Measurements from ENCODE around the gene MAPRE3.

The MAPRE3 gene

DNA sequence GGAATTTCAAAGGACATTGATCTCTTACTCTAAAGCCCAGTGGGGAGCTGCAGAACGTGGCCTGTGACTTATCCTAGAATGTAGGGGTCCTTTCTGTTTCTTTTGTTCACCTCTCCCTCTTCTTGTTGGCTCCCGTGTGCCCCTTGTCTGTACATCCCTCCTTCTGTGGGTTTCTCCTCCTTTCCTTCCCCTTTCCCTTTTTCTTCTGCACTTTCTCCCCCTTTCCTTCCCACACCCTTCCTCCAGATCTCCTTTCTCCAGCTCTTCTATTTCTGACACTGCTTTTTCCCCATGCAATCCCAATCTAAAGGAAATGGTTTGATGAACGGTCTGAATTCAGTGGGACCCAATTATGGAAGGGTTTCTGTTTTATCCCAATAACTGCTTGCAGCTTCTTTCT lies 35.5 kb upstream of the MAPRE3 start:
- H3K9me3 ChIP-seq (ENCODE audit: control insufficient read depth, insufficient read depth, low read length) = no peaks in the 10 kb centered on the region
- H3K36me3 ChIP-seq (ENCODE audit: control insufficient read depth, insufficient read depth, low read length) = no peaks in the 10 kb centered on the region
- no peak overlapping the region for H3K27ac ChIP-seq (ENCODE audit: low read length)
- peaks cover 2% of the 10 kb centered on the region; the same call in 1 of the 2 replicates for H3K4me1 ChIP-seq (ENCODE audit: control insufficient read depth, insufficient read depth, low read length)
- DNase-seq (ENCODE audit: low read depth, low spot score) = no peak
- no peak overlapping the region for H3K4me3 ChIP-seq (ENCODE audit: low read length)
- no CpG with 5 or more reads among the region's 3 CpGs for WGBS (ENCODE audit: insufficient coverage, insufficient read length)
- no peaks in the 10 kb centered on the region for H3K27me3 ChIP-seq (ENCODE audit: control insufficient read depth, insufficient read depth, low read length)

- no peak for DNase-seq (ENCODE audit: low read depth, low spot score)
- H3K9me3 ChIP-seq (ENCODE audit: control insufficient read depth, insufficient read depth, low read length) = no peaks in the 10 kb centered on the region
- H3K4me3 ChIP-seq (ENCODE audit: low read length) = no peak overlapping the region
- WGBS (ENCODE audit: insufficient coverage, insufficient read length) = no CpG with 5 or more reads among the region's 5 CpGs
- no peak overlapping the region for H3K27ac ChIP-seq (ENCODE audit: low read length)
- H3K4me1 ChIP-seq (ENCODE audit: control insufficient read depth, insufficient read depth, low read length) = peaks cover 2% of the 10 kb centered on the region; the same call in 1 of the 2 replicates
- H3K27me3 ChIP-seq (ENCODE audit: control insufficient read depth, insufficient read depth, low read length) = no peaks in the 10 kb centered on the region
- H3K36me3 ChIP-seq (ENCODE audit: control insufficient read depth, insufficient read depth, low read length) = no peaks in the 10 kb centered on the region
Observed at GRCh38 chr2:26936855-26937254, 33.6 kb upstream of the MAPRE3 start.

DNA sequence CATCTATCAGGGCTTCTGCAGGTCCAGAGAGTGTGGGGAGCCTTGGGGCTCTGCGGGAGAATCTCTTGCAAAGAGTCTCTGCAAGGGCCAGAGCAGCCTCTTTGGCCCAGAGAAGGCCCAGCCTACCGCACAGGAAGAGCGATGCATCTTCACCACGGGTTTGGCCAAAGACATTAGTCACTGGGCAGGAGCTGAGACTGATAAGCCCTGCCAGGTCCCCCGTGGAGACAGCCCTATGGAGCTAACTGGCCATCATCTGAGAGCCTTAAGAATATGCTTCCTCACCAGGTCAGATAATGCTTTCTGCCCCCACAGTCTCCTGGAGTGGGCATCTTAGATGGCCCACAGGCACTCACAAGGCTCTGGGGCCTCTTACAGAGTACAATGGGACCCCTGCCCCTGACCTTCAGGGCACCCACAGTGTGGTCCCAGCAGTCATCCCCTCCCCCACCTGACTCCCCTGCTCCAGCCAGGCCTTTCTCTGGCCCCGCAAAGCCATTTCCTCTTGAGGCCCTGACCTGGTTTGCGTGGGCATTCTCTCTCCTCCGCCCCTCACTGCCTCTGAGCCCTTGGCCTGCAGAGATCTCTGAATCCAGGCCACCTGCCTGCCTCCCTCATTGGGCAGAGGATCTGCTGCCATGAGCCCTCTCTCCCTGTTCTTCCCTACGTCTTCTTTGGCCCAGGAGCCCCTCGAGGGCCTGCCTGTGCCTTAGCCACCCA lies 31.9 kb upstream of the MAPRE3 start:
- no peak for DNase-seq (ENCODE audit: low read depth, low spot score)
- no peak overlapping the region for H3K4me3 ChIP-seq (ENCODE audit: low read length)
- no peaks in the 10 kb centered on the region for H3K36me3 ChIP-seq (ENCODE audit: control insufficient read depth, insufficient read depth, low read length)
- H3K27ac ChIP-seq (ENCODE audit: low read length) = no peak overlapping the region
- WGBS (ENCODE audit: insufficient coverage, insufficient read length) = no CpG with 5 or more reads among the region's 10 CpGs
- H3K9me3 ChIP-seq (ENCODE audit: control insufficient read depth, insufficient read depth, low read length) = no peaks in the 10 kb centered on the region
- no peaks in the 10 kb centered on the region; the same call in 1 of the 2 replicates for H3K27me3 ChIP-seq (ENCODE audit: control insufficient read depth, insufficient read depth, low read length)
- peaks cover 4% of the 10 kb centered on the region for H3K4me1 ChIP-seq (ENCODE audit: control insufficient read depth, insufficient read depth, low read length)

DNA sequence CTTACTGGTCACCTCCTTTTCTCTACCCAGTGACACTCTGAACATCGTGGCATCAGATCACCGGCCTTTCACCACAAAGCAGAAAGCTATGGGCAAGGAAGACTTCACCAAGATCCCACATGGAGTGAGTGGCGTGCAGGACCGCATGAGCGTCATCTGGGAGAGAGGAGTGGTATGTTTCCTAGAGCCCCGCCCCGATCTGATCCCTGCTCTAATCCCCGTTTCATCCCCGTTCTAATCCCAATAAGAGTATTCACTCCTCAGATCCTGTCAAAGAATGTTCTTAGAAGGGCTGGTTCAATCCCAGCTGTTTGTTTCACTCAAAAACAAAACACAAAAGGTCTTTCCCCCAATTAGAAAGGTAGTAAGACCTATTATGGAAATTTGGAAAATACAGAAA lies 30.4 kb upstream of the MAPRE3 start:
- peaks cover 4% of the 10 kb centered on the region for H3K4me1 ChIP-seq (ENCODE audit: control insufficient read depth, insufficient read depth, low read length)
- no peak for DNase-seq (ENCODE audit: low read depth, low spot score)
- H3K27me3 ChIP-seq (ENCODE audit: control insufficient read depth, insufficient read depth, low read length) = no peaks in the 10 kb centered on the region; the same call in 1 of the 2 replicates
- H3K36me3 ChIP-seq (ENCODE audit: control insufficient read depth, insufficient read depth, low read length) = no peaks in the 10 kb centered on the region
- H3K4me3 ChIP-seq (ENCODE audit: low read length) = no peak overlapping the region
- no peak overlapping the region for H3K27ac ChIP-seq (ENCODE audit: low read length)
- no peaks in the 10 kb centered on the region for H3K9me3 ChIP-seq (ENCODE audit: control insufficient read depth, insufficient read depth, low read length)
- WGBS (ENCODE audit: insufficient coverage, insufficient read length) = no CpG with 5 or more reads among the region's 9 CpGs

- WGBS (ENCODE audit: insufficient coverage, insufficient read length) = no CpG with 5 or more reads among the region's 3 CpGs
- Histone ChIP-seq H3K36me3 (ENCODE audit: control insufficient read depth, insufficient read depth, low read length) (no peaks in the 10 kb centered on the region), H3K4me3 (ENCODE audit: low read length) (no peak overlapping the region), H3K27me3 (ENCODE audit: control insufficient read depth, insufficient read depth, low read length) (no peaks in the 10 kb centered on the region; the same call in 1 of the 2 replicates), H3K9me3 (ENCODE audit: control insufficient read depth, insufficient read depth, low read length) (no peaks in the 10 kb centered on the region), H3K4me1 (ENCODE audit: control insufficient read depth, insufficient read depth, low read length) (peaks cover 4% of the 10 kb centered on the region), H3K27ac (ENCODE audit: low read length) (no peak overlapping the region)
- no peak for DNase-seq (ENCODE audit: low read depth, low spot score)
Observed at GRCh38 chr2:26941486-26941885, 29.0 kb upstream of the MAPRE3 start.

GRCh38 chr2:26942543-26943295 lies 27.7 kb upstream of the MAPRE3 start:
- Histone ChIP-seq H3K9me3 (ENCODE audit: control insufficient read depth, insufficient read depth, low read length) (no peaks in the 10 kb centered on the region), H3K4me1 (ENCODE audit: control insufficient read depth, insufficient read depth, low read length) (peaks cover 4% of the 10 kb centered on the region), H3K27me3 (ENCODE audit: control insufficient read depth, insufficient read depth, low read length) (no peaks in the 10 kb centered on the region; the same call in 1 of the 2 replicates), H3K4me3 (ENCODE audit: low read length) (peak overlapping the region; percentile 51; the same call in 1 of the 2 replicates), H3K36me3 (ENCODE audit: control insufficient read depth, insufficient read depth, low read length) (no peaks in the 10 kb centered on the region), H3K27ac (ENCODE audit: low read length) (no peak overlapping the region)
- peak; percentile 74 for DNase-seq (ENCODE audit: low read depth, low spot score)
- WGBS (ENCODE audit: insufficient coverage, insufficient read length) = no CpG with 5 or more reads among the region's 28 CpGs

GRCh38 chr2:26945991-26946750 lies 24.3 kb upstream of the MAPRE3 start:
- Histone ChIP-seq H3K9me3 (ENCODE audit: control insufficient read depth, insufficient read depth, low read length) (no peaks in the 10 kb centered on the region), H3K4me3 (ENCODE audit: low read length) (no peak overlapping the region), H3K27me3 (ENCODE audit: control insufficient read depth, insufficient read depth, low read length) (no peaks in the 10 kb centered on the region; the same call in 1 of the 2 replicates), H3K36me3 (ENCODE audit: control insufficient read depth, insufficient read depth, low read length) (no peaks in the 10 kb centered on the region), H3K4me1 (ENCODE audit: control insufficient read depth, insufficient read depth, low read length) (peaks cover 2% of the 10 kb centered on the region), H3K27ac (ENCODE audit: low read length) (no peak overlapping the region)
- WGBS (ENCODE audit: insufficient coverage, insufficient read length) = no CpG with 5 or more reads among the region's 12 CpGs
- no peak for DNase-seq (ENCODE audit: low read depth, low spot score)

DNA sequence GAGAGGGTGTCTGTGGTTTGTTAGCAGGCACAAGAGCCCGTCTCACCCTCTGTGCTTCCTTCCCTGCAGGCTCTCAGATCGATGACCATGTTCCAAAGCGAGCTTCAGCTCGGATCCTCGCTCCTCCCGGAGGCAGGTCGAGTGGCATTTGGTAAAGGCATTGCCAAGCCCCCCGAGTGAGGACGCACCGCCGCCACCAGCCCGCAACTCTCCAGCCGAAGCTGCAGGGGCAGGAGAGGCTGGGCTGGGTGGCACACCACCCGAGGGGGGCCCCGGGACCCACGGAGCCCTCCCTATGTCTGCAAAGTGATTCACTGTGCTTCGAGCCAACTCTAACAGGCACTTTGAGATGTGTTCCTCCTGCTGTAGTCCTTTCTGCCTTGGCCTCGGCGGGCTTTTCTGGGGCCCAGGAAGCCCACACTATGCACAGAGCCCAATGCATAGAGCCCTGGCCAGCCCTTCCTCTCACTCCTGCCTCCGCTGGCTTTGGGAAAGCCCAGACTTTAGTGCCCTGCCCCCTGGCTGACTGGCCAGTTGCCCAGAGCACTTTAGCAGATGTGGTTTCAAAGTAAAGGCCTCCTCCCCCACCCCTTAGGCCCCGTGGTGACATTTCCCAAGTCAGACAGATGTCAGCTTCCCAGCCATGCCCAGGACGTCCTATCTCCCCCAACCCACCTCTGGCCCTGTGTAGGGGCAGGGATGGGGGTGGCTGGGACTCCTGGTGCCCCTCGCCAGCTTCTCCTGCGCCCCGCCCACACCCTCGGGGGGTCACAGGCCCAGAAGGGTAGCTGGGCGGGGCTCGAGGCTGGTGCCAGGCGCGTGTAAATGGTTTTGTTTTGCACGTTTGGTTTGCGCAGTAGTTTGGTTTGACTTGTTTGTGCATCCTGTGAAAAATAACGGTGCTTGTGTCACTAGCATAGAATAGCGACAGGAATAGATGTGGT lies 23.3 kb upstream of the MAPRE3 start:
- Histone ChIP-seq H3K4me3 (ENCODE audit: low read length) (no peak overlapping the region), H3K4me1 (ENCODE audit: control insufficient read depth, insufficient read depth, low read length) (peaks cover 2% of the 10 kb centered on the region), H3K27me3 (ENCODE audit: control insufficient read depth, insufficient read depth, low read length) (no peaks in the 10 kb centered on the region; the same call in 1 of the 2 replicates), H3K27ac (ENCODE audit: low read length) (no peak overlapping the region), H3K9me3 (ENCODE audit: control insufficient read depth, insufficient read depth, low read length) (no peaks in the 10 kb centered on the region), H3K36me3 (ENCODE audit: control insufficient read depth, insufficient read depth, low read length) (no peaks in the 10 kb centered on the region)
- DNase-seq (ENCODE audit: low read depth, low spot score) = no peak
- WGBS (ENCODE audit: insufficient coverage, insufficient read length) = no CpG with 5 or more reads among the region's 34 CpGs

DNA sequence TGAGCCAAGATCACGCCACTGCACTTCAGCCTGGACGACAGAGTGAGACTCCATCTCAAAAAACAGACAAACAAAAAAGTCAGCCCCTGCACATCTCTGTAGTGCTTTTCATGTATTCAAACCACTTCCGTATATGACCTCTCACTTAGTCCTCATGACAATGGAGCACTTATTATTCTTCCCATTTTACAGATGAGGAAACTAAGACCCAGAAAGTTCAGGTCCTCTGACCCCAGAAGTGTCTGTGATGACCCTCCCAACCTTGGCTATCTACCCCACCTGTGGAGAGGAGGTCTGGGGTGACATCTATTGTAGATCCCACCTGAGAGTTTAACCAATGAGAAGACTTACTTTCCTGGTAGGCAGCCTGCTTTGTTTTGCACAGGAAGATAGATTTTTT lies 21.6 kb upstream of the MAPRE3 start:
- Histone ChIP-seq H3K27me3 (ENCODE audit: control insufficient read depth, insufficient read depth, low read length) (no peaks in the 10 kb centered on the region), H3K9me3 (ENCODE audit: control insufficient read depth, insufficient read depth, low read length) (no peaks in the 10 kb centered on the region), H3K36me3 (ENCODE audit: control insufficient read depth, insufficient read depth, low read length) (no peaks in the 10 kb centered on the region), H3K4me3 (ENCODE audit: low read length) (no peak overlapping the region), H3K4me1 (ENCODE audit: control insufficient read depth, insufficient read depth, low read length) (no peaks in the 10 kb centered on the region), H3K27ac (ENCODE audit: low read length) (no peak overlapping the region)
- DNase-seq (ENCODE audit: low read depth, low spot score) = no peak
- no CpG with 5 or more reads among the region's 3 CpGs for WGBS (ENCODE audit: insufficient coverage, insufficient read length)

All from iPS DF 6.9 (cell line).